IMR-90 (cell line): Measurements from ENCODE around the gene COPA.

Experiments
- CEBPB ChIP-seq: IDR thresholded peaks from 2 replicates; pipeline ENCODE4 v1.6.1; 2012; ENCODE audit warnings: low read depth, low read length, improper control_type of control experiment
- CHD1 ChIP-seq: IDR thresholded peaks from 2 replicates; pipeline ENCODE4 v1.6.1; 2012; ENCODE audit warnings: low read depth, low read length, improper control_type of control experiment
- POLR2A ChIP-seq: IDR thresholded peaks from 2 replicates; pipeline ENCODE4 v1.6.1; 2012; ENCODE audit warnings: mild to moderate bottlenecking, low read depth, low read length
- TF ChIP-seq, protein P1 (sequence below): conservative IDR thresholded peaks from 2 replicates; pipeline ENCODE4 v1.5.1; 2012; ENCODE audit warnings: mild to moderate bottlenecking, low read depth, low read length, improper control_type of control experiment

DNA sequence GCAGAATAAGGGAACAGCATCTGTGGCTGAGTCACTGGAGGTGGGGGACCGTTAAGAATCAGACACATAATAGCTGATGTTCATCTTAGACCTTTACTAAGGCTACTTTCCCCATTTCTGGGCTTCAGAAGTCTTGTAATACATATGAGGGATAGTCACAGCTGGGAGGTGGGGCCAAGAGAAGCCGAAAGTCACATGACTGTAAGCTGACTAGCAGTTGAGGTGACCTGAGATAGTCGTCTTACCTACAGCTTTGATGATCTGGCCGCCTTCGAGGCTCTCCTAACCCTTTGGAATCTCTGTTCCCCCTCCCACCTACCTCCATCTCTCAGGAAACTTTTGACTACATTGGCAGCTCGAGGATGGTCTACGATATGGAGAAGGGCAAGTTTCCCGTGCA lies 9.5 kb upstream of the COPA start:
- TF ChIP-seq, protein P1, sequence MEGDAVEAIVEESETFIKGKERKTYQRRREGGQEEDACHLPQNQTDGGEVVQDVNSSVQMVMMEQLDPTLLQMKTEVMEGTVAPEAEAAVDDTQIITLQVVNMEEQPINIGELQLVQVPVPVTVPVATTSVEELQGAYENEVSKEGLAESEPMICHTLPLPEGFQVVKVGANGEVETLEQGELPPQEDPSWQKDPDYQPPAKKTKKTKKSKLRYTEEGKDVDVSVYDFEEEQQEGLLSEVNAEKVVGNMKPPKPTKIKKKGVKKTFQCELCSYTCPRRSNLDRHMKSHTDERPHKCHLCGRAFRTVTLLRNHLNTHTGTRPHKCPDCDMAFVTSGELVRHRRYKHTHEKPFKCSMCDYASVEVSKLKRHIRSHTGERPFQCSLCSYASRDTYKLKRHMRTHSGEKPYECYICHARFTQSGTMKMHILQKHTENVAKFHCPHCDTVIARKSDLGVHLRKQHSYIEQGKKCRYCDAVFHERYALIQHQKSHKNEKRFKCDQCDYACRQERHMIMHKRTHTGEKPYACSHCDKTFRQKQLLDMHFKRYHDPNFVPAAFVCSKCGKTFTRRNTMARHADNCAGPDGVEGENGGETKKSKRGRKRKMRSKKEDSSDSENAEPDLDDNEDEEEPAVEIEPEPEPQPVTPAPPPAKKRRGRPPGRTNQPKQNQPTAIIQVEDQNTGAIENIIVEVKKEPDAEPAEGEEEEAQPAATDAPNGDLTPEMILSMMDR, result no peak
- no peak for TF ChIP-seq POLR2A
- TF ChIP-seq CEBPB, result no peak
- TF ChIP-seq CHD1, result no peak
